Common myeloid progenitor, CD34-positive (primary cell): ENCODE results near the gene TMEM165.
A peak's percentile ranks its signal among the peaks of the same experiment; 100 is the strongest.

Experiments
- CTCF ChIA-PET: fragments of 350-600 bp; sonication (Branson Sonifier 250); formaldehyde crosslinking; loops from one replicate; lab custom pipeline; 2021; ENCODE audit warnings: antibody characterized with exemption; lab: Charles Lee
- POLR2A ChIA-PET: fragments of 350-600 bp; sonication (Branson Sonifier 250); formaldehyde crosslinking; loops from one replicate; lab custom pipeline; 2021; ENCODE audit warnings: antibody characterized with exemption; lab: Charles Lee
- DNase-seq, 3 donors: peaks; one replicate each; pipeline versions ENCODE4 v3.0.0 to v3.0.0-alpha.2; 2013
- H3K27ac ChIP-seq, 2 experiments: 1 replicate in 1 of 2; 2 replicates in 1 of 2; pipeline ENCODE4 v1.7.0; 2013; ENCODE audit warnings: inconsistent platforms in 2 of 2, low read length in 2 of 2, mild to moderate bottlenecking in 2 of 2, low read depth in 1 of 2, moderate library complexity in 1 of 2; ENCODE audit not compliant: severe bottlenecking in 2 of 2, insufficient read depth in 1 of 2, poor library complexity in 1 of 2
- H3K27me3 ChIP-seq, 5 experiments: replicated peaks in 2 of 5; 1 replicate in 3 of 5; 2 replicates in 2 of 5; pipeline versions ENCODE4 v1.6.1 to v1.7.0; 2013; ENCODE audit warnings: low read length in 4 of 5, mild to moderate bottlenecking in 2 of 5, moderate library complexity in 2 of 5, inconsistent platforms in 1 of 5; ENCODE audit not compliant: insufficient read depth in 5 of 5, control insufficient read depth in 4 of 5
- H3K36me3 ChIP-seq, 4 experiments: 1 replicate in 2 of 4; 2 replicates in 2 of 4; pipeline versions ENCODE4 v1.6.1 to v1.7.0; 2013; ENCODE audit warnings: low read length in 3 of 4, control low read depth in 1 of 4, mild to moderate bottlenecking in 1 of 4; ENCODE audit not compliant: control insufficient read depth in 4 of 4, insufficient read depth in 4 of 4
- H3K4me1 ChIP-seq, 4 experiments: 1 replicate in 3 of 4; 2 replicates in 1 of 4; pipeline versions ENCODE4 v1.6.1 to v1.7.1; 2013; ENCODE audit warnings: low read length in 3 of 4, mild to moderate bottlenecking in 3 of 4, control low read depth in 1 of 4, inconsistent platforms in 1 of 4, moderate library complexity in 1 of 4; ENCODE audit not compliant: control insufficient read depth in 4 of 4, insufficient read depth in 4 of 4; ENCODE audit errors: control extremely low read depth in 1 of 4
- H3K4me3 ChIP-seq, 7 experiments: 1 replicate in 4 of 7; 2 replicates in 3 of 7; pipeline versions ENCODE4 v1.5.1 to v1.7.0; 2013; ENCODE audit warnings: mild to moderate bottlenecking in 7 of 7, low read length in 6 of 7, moderate library complexity in 6 of 7, inconsistent platforms in 2 of 7, low read depth in 2 of 7, control low read depth in 1 of 7; ENCODE audit not compliant: insufficient read depth in 4 of 7, control insufficient read depth in 1 of 7; ENCODE audit errors: extremely low read depth in 1 of 7
- H3K9me3 ChIP-seq, 5 experiments: 1 replicate in 4 of 5; 2 replicates in 1 of 5; pipeline versions ENCODE4 v1.6.1 to v1.7.1; 2013; ENCODE audit warnings: low read length in 4 of 5, mild to moderate bottlenecking in 2 of 5, inconsistent platforms in 1 of 5, low read depth in 1 of 5, moderate library complexity in 1 of 5; ENCODE audit not compliant: control insufficient read depth in 4 of 5, insufficient read depth in 2 of 5; ENCODE audit errors: control extremely low read depth in 1 of 5
- WGBS: methylation state at CpG from one replicate; pipeline ENCODE4 v1.1.5; 2013; ENCODE audit not compliant: insufficient coverage; 5-methylcytosine and 5-hydroxymethylcytosine counted together

The TMEM165 gene

GRCh38 chr4:55378617-55379467 is 16.9 kb upstream of the TMEM165 start:
- CTCF ChIA-PET = interaction anchor here (2.3 kb wide), 1 partner anchor 11 kb away, joined by 7 read pairs; no protein-coding TSS in a partner anchor
- peaks cover 0 to under 1% (median 0%) of the 10 kb centered on the region in 4 experiments for H3K36me3 ChIP-seq
- H3K4me3 ChIP-seq = no peak overlapping the region
- no peak overlapping the region for H3K27ac ChIP-seq
- DNase-seq = no peak
- POLR2A ChIA-PET = no interaction called here
- H3K9me3 ChIP-seq = no peaks in the 10 kb centered on the region
- H3K27me3 ChIP-seq = no peaks in the 10 kb centered on the region
- peaks cover 0 to 7% (median 2%) of the 10 kb centered on the region in 4 experiments for H3K4me1 ChIP-seq
- 89% methylated on average over 5 of the region's 13 CpGs for WGBS

- WGBS = 86% methylated on average over 1 of the region's 2 CpGs
- DNase-seq = no peak
- no peaks in the 10 kb centered on the region for H3K36me3 ChIP-seq
- H3K9me3 ChIP-seq = no peaks in the 10 kb centered on the region
- POLR2A ChIA-PET = no interaction called here
- CTCF ChIA-PET = no interaction called here
- no peaks in the 10 kb centered on the region for H3K27me3 ChIP-seq
- peaks cover 0 to 7% (median 2%) of the 10 kb centered on the region in 4 experiments for H3K4me1 ChIP-seq
- H3K27ac ChIP-seq = no peak overlapping the region
- no peak overlapping the region for H3K4me3 ChIP-seq
These were observed 15.2 kb upstream of the TMEM165 start for GRCh38 chr4:55380576-55380975.

GRCh38 chr4:55381502-55381901 is 14.3 kb upstream of the TMEM165 start:
- no peak for DNase-seq
- no peak overlapping the region for H3K4me3 ChIP-seq
- 95% methylated on average over 5 of the region's 7 CpGs for WGBS
- H3K4me1 ChIP-seq = peaks cover 0 to 7% (median 2%) of the 10 kb centered on the region in 4 experiments
- no peak overlapping the region for H3K27ac ChIP-seq
- no peaks in the 10 kb centered on the region for H3K27me3 ChIP-seq
- ChIA-PET POLR2A (no interaction called here), CTCF (no interaction called here)
- H3K9me3 ChIP-seq = no peaks in the 10 kb centered on the region
- no peaks in the 10 kb centered on the region for H3K36me3 ChIP-seq

- POLR2A ChIA-PET = no interaction called here
- no peaks in the 10 kb centered on the region for H3K27me3 ChIP-seq
- H3K4me1 ChIP-seq = peaks cover 0 to 7% (median 2%) of the 10 kb centered on the region in 4 experiments
- no peaks in the 10 kb centered on the region for H3K9me3 ChIP-seq
- H3K36me3 ChIP-seq = no peaks in the 10 kb centered on the region
- H3K4me3 ChIP-seq = peak overlapping the region in 1 of 7 experiments; percentile 40
- WGBS = 100% methylated on average over 2 of the region's 3 CpGs
- CTCF ChIA-PET = no interaction called here
- no peak for DNase-seq
- H3K27ac ChIP-seq = no peak overlapping the region
These were observed 13.2 kb upstream of the TMEM165 start for GRCh38 chr4:55382488-55383003.

GRCh38 chr4:55385201-55385649 is 10.5 kb upstream of the TMEM165 start:
- ChIA-PET CTCF (interaction anchor here (1.1 to 2.4 kb wide), 2 partner anchors 10 to 17 kb away, joined by 3 to 11 read pairs; partner anchors contain the start of gene TMEM165), POLR2A (no interaction called here)
- H3K9me3 ChIP-seq = no peaks in the 10 kb centered on the region
- no peaks in the 10 kb centered on the region for H3K36me3 ChIP-seq
- no peak overlapping the region for H3K27ac ChIP-seq
- H3K27me3 ChIP-seq = no peaks in the 10 kb centered on the region
- peaks cover 0 to 7% (median 2%) of the 10 kb centered on the region in 4 experiments for H3K4me1 ChIP-seq
- 92% methylated on average over 2 of the region's 3 CpGs for WGBS
- no peak for DNase-seq
- no peak overlapping the region for H3K4me3 ChIP-seq

GRCh38 chr4:55386073-55386472 is 9.7 kb upstream of the TMEM165 start:
- Histone ChIP-seq H3K4me1 (peaks cover 0 to 7% (median 2%) of the 10 kb centered on the region in 4 experiments), H3K27me3 (no peaks in the 10 kb centered on the region), H3K4me3 (no peak overlapping the region), H3K27ac (peak overlapping the region in 1 of 2 experiments; percentile 1), H3K9me3 (no peaks in the 10 kb centered on the region), H3K36me3 (no peaks in the 10 kb centered on the region)
- peak in 1 of 3 donors; percentile 17 for DNase-seq
- POLR2A ChIA-PET = interaction anchor here (0.9 kb wide), 1 partner anchor 9 kb away, joined by 3 read pairs; the partner anchor contains the start of gene TMEM165
- CTCF ChIA-PET = interaction anchor here (1.1 to 2.4 kb wide), 5 partner anchors 9 to 73 kb away, joined by 3 to 11 read pairs (median 3); partner anchors contain the start of genes SRD5A3 and TMEM165
